ENCODE data around the gene POC5.

POC5 gene

GRCh38 chr5:75670577-75670976 lies 46.7 kb downstream of the POC5 start:
- H3K4me1 ChIP-seq (ENCODE audit: control insufficient read depth, low read depth, low read length), result peaks cover 4% of the 10 kb centered on the region
- no peaks in the 10 kb centered on the region for H3K27me3 ChIP-seq (ENCODE audit: control insufficient read depth, insufficient read depth, low read length)
- no peak overlapping the region for H3K27ac ChIP-seq (ENCODE audit: low read length)
- H3K9ac ChIP-seq (ENCODE audit: low read length), result no peak overlapping the region
- H3K4me3 ChIP-seq (ENCODE audit: low read length), result no peak overlapping the region
- H3K9me3 ChIP-seq (ENCODE audit: control insufficient read depth, low read depth, low read length), result no peaks in the 10 kb centered on the region
- no peaks in the 10 kb centered on the region for H3K36me3 ChIP-seq (ENCODE audit: control insufficient read depth, low read depth, low read length)

- Histone ChIP-seq H3K4me1 (ENCODE audit: control insufficient read depth, low read depth, low read length) (peaks cover 4% of the 10 kb centered on the region), H3K9ac (ENCODE audit: low read length) (no peak overlapping the region), H3K9me3 (ENCODE audit: control insufficient read depth, low read depth, low read length) (no peaks in the 10 kb centered on the region), H3K27me3 (ENCODE audit: control insufficient read depth, insufficient read depth, low read length) (no peaks in the 10 kb centered on the region), H3K4me3 (ENCODE audit: low read length) (no peak overlapping the region), H3K27ac (ENCODE audit: low read length) (no peak overlapping the region), H3K36me3 (ENCODE audit: control insufficient read depth, low read depth, low read length) (no peaks in the 10 kb centered on the region)
Measured at GRCh38 chr5:75668977-75669689, 48.1 kb downstream of the POC5 start.

GRCh38 chr5:75668445-75668844 lies 48.8 kb downstream of the POC5 start:
- no peak overlapping the region for H3K9ac ChIP-seq (ENCODE audit: low read length)
- no peaks in the 10 kb centered on the region for H3K36me3 ChIP-seq (ENCODE audit: control insufficient read depth, low read depth, low read length)
- H3K27ac ChIP-seq (ENCODE audit: low read length), result no peak overlapping the region
- no peaks in the 10 kb centered on the region for H3K9me3 ChIP-seq (ENCODE audit: control insufficient read depth, low read depth, low read length)
- H3K4me3 ChIP-seq (ENCODE audit: low read length), result no peak overlapping the region
- H3K4me1 ChIP-seq (ENCODE audit: control insufficient read depth, low read depth, low read length), result peaks cover 4% of the 10 kb centered on the region
- H3K27me3 ChIP-seq (ENCODE audit: control insufficient read depth, insufficient read depth, low read length), result no peaks in the 10 kb centered on the region

- no peak overlapping the region for H3K4me3 ChIP-seq (ENCODE audit: low read length)
- H3K4me1 ChIP-seq (ENCODE audit: control insufficient read depth, low read depth, low read length), result peaks cover 4% of the 10 kb centered on the region
- H3K27me3 ChIP-seq (ENCODE audit: control insufficient read depth, insufficient read depth, low read length), result no peaks in the 10 kb centered on the region
- H3K9me3 ChIP-seq (ENCODE audit: control insufficient read depth, low read depth, low read length), result no peaks in the 10 kb centered on the region
- no peaks in the 10 kb centered on the region for H3K36me3 ChIP-seq (ENCODE audit: control insufficient read depth, low read depth, low read length)
- no peak overlapping the region for H3K27ac ChIP-seq (ENCODE audit: low read length)
- H3K9ac ChIP-seq (ENCODE audit: low read length), result no peak overlapping the region
Measured at GRCh38 chr5:75667586-75667985, 49.7 kb downstream of the POC5 start.

GRCh38 chr5:75666801-75667200 lies 50.4 kb downstream of the POC5 start:
- Histone ChIP-seq H3K4me3 (ENCODE audit: low read length) (no peak overlapping the region), H3K4me1 (ENCODE audit: control insufficient read depth, low read depth, low read length) (peaks cover 6% of the 10 kb centered on the region), H3K9me3 (ENCODE audit: control insufficient read depth, low read depth, low read length) (no peaks in the 10 kb centered on the region), H3K27me3 (ENCODE audit: control insufficient read depth, insufficient read depth, low read length) (no peaks in the 10 kb centered on the region), H3K9ac (ENCODE audit: low read length) (no peak overlapping the region), H3K36me3 (ENCODE audit: control insufficient read depth, low read depth, low read length) (no peaks in the 10 kb centered on the region), H3K27ac (ENCODE audit: low read length) (no peak overlapping the region)

GRCh38 chr5:75664979-75665378 lies 52.3 kb downstream of the POC5 start:
- H3K36me3 ChIP-seq (ENCODE audit: control insufficient read depth, low read depth, low read length), result no peaks in the 10 kb centered on the region
- no peak overlapping the region for H3K4me3 ChIP-seq (ENCODE audit: low read length)
- no peaks in the 10 kb centered on the region for H3K9me3 ChIP-seq (ENCODE audit: control insufficient read depth, low read depth, low read length)
- H3K4me1 ChIP-seq (ENCODE audit: control insufficient read depth, low read depth, low read length), result peaks cover 6% of the 10 kb centered on the region
- no peak overlapping the region for H3K27ac ChIP-seq (ENCODE audit: low read length)
- no peak overlapping the region for H3K9ac ChIP-seq (ENCODE audit: low read length)
- H3K27me3 ChIP-seq (ENCODE audit: control insufficient read depth, insufficient read depth, low read length), result no peaks in the 10 kb centered on the region

GRCh38 chr5:75663579-75664284 lies 53.5 kb downstream of the POC5 start:
- peaks cover 3% of the 10 kb centered on the region for H3K4me1 ChIP-seq (ENCODE audit: control insufficient read depth, low read depth, low read length)
- no peaks in the 10 kb centered on the region for H3K27me3 ChIP-seq (ENCODE audit: control insufficient read depth, insufficient read depth, low read length)
- H3K36me3 ChIP-seq (ENCODE audit: control insufficient read depth, low read depth, low read length), result no peaks in the 10 kb centered on the region
- no peak overlapping the region for H3K4me3 ChIP-seq (ENCODE audit: low read length)
- H3K9ac ChIP-seq (ENCODE audit: low read length), result no peak overlapping the region
- no peaks in the 10 kb centered on the region for H3K9me3 ChIP-seq (ENCODE audit: control insufficient read depth, low read depth, low read length)
- H3K27ac ChIP-seq (ENCODE audit: low read length), result no peak overlapping the region

GRCh38 chr5:75662061-75662460 lies 55.2 kb downstream of the POC5 start:
- Histone ChIP-seq H3K27ac (ENCODE audit: low read length) (no peak overlapping the region), H3K9ac (ENCODE audit: low read length) (no peak overlapping the region), H3K27me3 (ENCODE audit: control insufficient read depth, insufficient read depth, low read length) (no peaks in the 10 kb centered on the region), H3K36me3 (ENCODE audit: control insufficient read depth, low read depth, low read length) (no peaks in the 10 kb centered on the region), H3K4me3 (ENCODE audit: low read length) (no peak overlapping the region), H3K4me1 (ENCODE audit: control insufficient read depth, low read depth, low read length) (peaks cover 3% of the 10 kb centered on the region), H3K9me3 (ENCODE audit: control insufficient read depth, low read depth, low read length) (no peaks in the 10 kb centered on the region)

- Histone ChIP-seq H3K9me3 (ENCODE audit: control insufficient read depth, low read depth, low read length) (no peaks in the 10 kb centered on the region), H3K27ac (ENCODE audit: low read length) (no peak overlapping the region), H3K27me3 (ENCODE audit: control insufficient read depth, insufficient read depth, low read length) (no peaks in the 10 kb centered on the region), H3K4me3 (ENCODE audit: low read length) (no peak overlapping the region), H3K36me3 (ENCODE audit: control insufficient read depth, low read depth, low read length) (no peaks in the 10 kb centered on the region), H3K9ac (ENCODE audit: low read length) (no peak overlapping the region), H3K4me1 (ENCODE audit: control insufficient read depth, low read depth, low read length) (peaks cover 10% of the 10 kb centered on the region)
Measured at GRCh38 chr5:75660678-75661465, 56.4 kb downstream of the POC5 start.

- H3K9ac ChIP-seq (ENCODE audit: low read length), result no peak overlapping the region
- H3K27me3 ChIP-seq (ENCODE audit: control insufficient read depth, insufficient read depth, low read length), result no peaks in the 10 kb centered on the region
- H3K36me3 ChIP-seq (ENCODE audit: control insufficient read depth, low read depth, low read length), result no peaks in the 10 kb centered on the region
- H3K27ac ChIP-seq (ENCODE audit: low read length), result no peak overlapping the region
- H3K4me1 ChIP-seq (ENCODE audit: control insufficient read depth, low read depth, low read length), result peaks cover 10% of the 10 kb centered on the region
- no peaks in the 10 kb centered on the region for H3K9me3 ChIP-seq (ENCODE audit: control insufficient read depth, low read depth, low read length)
- no peak overlapping the region for H3K4me3 ChIP-seq (ENCODE audit: low read length)
Measured at GRCh38 chr5:75659791-75660450, 57.3 kb downstream of the POC5 start.

GRCh38 chr5:75656311-75657003 lies 60.8 kb downstream of the POC5 start:
- H3K4me1 ChIP-seq (ENCODE audit: control insufficient read depth, low read depth, low read length), result peaks cover 8% of the 10 kb centered on the region
- H3K9me3 ChIP-seq (ENCODE audit: control insufficient read depth, low read depth, low read length), result no peaks in the 10 kb centered on the region
- no peak overlapping the region for H3K9ac ChIP-seq (ENCODE audit: low read length)
- H3K27me3 ChIP-seq (ENCODE audit: control insufficient read depth, insufficient read depth, low read length), result no peaks in the 10 kb centered on the region
- no peak overlapping the region for H3K27ac ChIP-seq (ENCODE audit: low read length)
- H3K4me3 ChIP-seq (ENCODE audit: low read length), result no peak overlapping the region
- H3K36me3 ChIP-seq (ENCODE audit: control insufficient read depth, low read depth, low read length), result no peaks in the 10 kb centered on the region

Measured in iPS-18a (cell line).